ENCODE data around the gene DNAJC5.

- TF ChIP-seq CTCF (IDR thresholded peaks at IDR 0.05) (no peak), POLR2A (IDR thresholded peaks at IDR 0.05) (no peak)
Observed at GRCh38 chr20:63886054-63886419, 8.9 kb upstream of the DNAJC5 start.

Measured in breast epithelium (tissue), 3 donors.